ENCODE measurements around the gene PRX. TPM values are rescaled to one million over a fixed set of nuclear protein-coding genes. Genes with fewer than 3 reads are reported as not detected.

The PRX gene
- total and polyA plus RNA-seq, 2 donors from 2014 or later: 4.5 to 12.6 TPM

- peak overlapping the region in 1 of 3 donors; percentile 43 for H3K4me3 ChIP-seq (ENCODE audit: low read length in 3 of 3)
- no peaks in the 10 kb centered on the region for H3K27me3 ChIP-seq (ENCODE audit: control insufficient read depth, insufficient read depth, low read length)
- no peak for FAIRE-seq
- H3K9ac ChIP-seq (ENCODE audit: low read length in 3 of 3): peak overlapping the region in 1 of 3 donors; percentile 46
- no peaks in the 10 kb centered on the region for H3K4me1 ChIP-seq (ENCODE audit: control insufficient read depth in 2 of 3, insufficient read depth in 2 of 3, low read depth in 1 of 3, low read length in 3 of 3)
- H3K36me3 ChIP-seq (ENCODE audit: control insufficient read depth in 2 of 3, insufficient read depth in 3 of 3, low read length in 3 of 3): no peaks in the 10 kb centered on the region
- H3K9me3 ChIP-seq (ENCODE audit: control insufficient read depth in 2 of 3, insufficient read depth in 1 of 3, low read length in 3 of 3): no peaks in the 10 kb centered on the region
- no peak overlapping the region for H3K27ac ChIP-seq (ENCODE audit: low read depth in 2 of 2, low read length in 2 of 2)
- no peak for DNase-seq
- TF ChIP-seq, protein P1, sequence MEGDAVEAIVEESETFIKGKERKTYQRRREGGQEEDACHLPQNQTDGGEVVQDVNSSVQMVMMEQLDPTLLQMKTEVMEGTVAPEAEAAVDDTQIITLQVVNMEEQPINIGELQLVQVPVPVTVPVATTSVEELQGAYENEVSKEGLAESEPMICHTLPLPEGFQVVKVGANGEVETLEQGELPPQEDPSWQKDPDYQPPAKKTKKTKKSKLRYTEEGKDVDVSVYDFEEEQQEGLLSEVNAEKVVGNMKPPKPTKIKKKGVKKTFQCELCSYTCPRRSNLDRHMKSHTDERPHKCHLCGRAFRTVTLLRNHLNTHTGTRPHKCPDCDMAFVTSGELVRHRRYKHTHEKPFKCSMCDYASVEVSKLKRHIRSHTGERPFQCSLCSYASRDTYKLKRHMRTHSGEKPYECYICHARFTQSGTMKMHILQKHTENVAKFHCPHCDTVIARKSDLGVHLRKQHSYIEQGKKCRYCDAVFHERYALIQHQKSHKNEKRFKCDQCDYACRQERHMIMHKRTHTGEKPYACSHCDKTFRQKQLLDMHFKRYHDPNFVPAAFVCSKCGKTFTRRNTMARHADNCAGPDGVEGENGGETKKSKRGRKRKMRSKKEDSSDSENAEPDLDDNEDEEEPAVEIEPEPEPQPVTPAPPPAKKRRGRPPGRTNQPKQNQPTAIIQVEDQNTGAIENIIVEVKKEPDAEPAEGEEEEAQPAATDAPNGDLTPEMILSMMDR (IDR thresholded peaks at IDR 0.05; ENCODE audit: borderline replicate concordance, extremely low read depth, insufficient read depth): no peak
- intact Hi-C loops (cut with DNase I): no loop called here
Measured at GRCh38 chr19:40365010-40365409, 48.2 kb downstream of the PRX start.

DNA sequence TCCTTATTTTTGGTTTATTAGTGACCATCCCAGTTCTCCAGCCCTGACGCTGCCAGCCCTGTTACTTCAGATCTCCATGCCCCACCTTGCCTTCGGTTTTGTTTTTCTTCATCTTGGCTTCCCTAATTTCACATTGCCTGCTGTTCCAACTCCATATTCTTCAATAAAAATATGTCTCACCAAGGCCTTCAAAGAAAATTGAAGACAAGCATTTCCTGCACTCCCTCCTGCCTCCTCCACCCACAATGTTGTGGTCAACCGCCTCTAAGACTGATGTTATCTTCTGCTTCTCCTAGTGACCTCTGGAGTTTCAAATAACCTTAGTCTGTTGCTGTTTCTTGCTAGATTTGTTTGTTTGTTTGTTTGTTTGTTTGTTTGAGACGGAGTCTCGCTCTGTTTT is 50.1 kb downstream of the PRX start:
- Histone ChIP-seq H3K9me3 (ENCODE audit: control insufficient read depth in 2 of 3, insufficient read depth in 1 of 3, low read length in 3 of 3) (no peaks in the 10 kb centered on the region), H3K27me3 (ENCODE audit: control insufficient read depth, insufficient read depth, low read length) (no peaks in the 10 kb centered on the region), H3K4me1 (ENCODE audit: control insufficient read depth in 2 of 3, insufficient read depth in 2 of 3, low read depth in 1 of 3, low read length in 3 of 3) (no peaks in the 10 kb centered on the region), H3K36me3 (ENCODE audit: control insufficient read depth in 2 of 3, insufficient read depth in 3 of 3, low read length in 3 of 3) (peaks cover 0 to 4% (median 0%) of the 10 kb centered on the region in 3 donors), H3K4me3 (ENCODE audit: low read length in 3 of 3) (no peak overlapping the region), H3K27ac (ENCODE audit: low read depth in 2 of 2, low read length in 2 of 2) (no peak overlapping the region), H3K9ac (ENCODE audit: low read length in 3 of 3) (no peak overlapping the region)
- TF ChIP-seq, protein P1 (IDR thresholded peaks at IDR 0.05; ENCODE audit: borderline replicate concordance, extremely low read depth, insufficient read depth): no peak
- DNase-seq: no peak
- intact Hi-C loops (cut with DNase I): no loop called here
- FAIRE-seq: no peak

GRCh38 chr19:40362160-40362559 is 51.0 kb downstream of the PRX start:
- Histone ChIP-seq H3K9ac (ENCODE audit: low read length in 3 of 3) (no peak overlapping the region), H3K27ac (ENCODE audit: low read depth in 2 of 2, low read length in 2 of 2) (no peak overlapping the region), H3K27me3 (ENCODE audit: control insufficient read depth, insufficient read depth, low read length) (no peaks in the 10 kb centered on the region), H3K36me3 (ENCODE audit: control insufficient read depth in 2 of 3, insufficient read depth in 3 of 3, low read length in 3 of 3) (peaks cover 0 to 4% (median 0%) of the 10 kb centered on the region in 3 donors), H3K9me3 (ENCODE audit: control insufficient read depth in 2 of 3, insufficient read depth in 1 of 3, low read length in 3 of 3) (no peaks in the 10 kb centered on the region), H3K4me1 (ENCODE audit: control insufficient read depth in 2 of 3, insufficient read depth in 2 of 3, low read depth in 1 of 3, low read length in 3 of 3) (no peaks in the 10 kb centered on the region), H3K4me3 (ENCODE audit: low read length in 3 of 3) (no peak overlapping the region)
- TF ChIP-seq, protein P1 (IDR thresholded peaks at IDR 0.05; ENCODE audit: borderline replicate concordance, extremely low read depth, insufficient read depth): no peak
- intact Hi-C loops (cut with DNase I): no loop called here
- DNase-seq (no peak), FAIRE-seq (no peak)

- Histone ChIP-seq H3K9me3 (ENCODE audit: control insufficient read depth in 2 of 3, insufficient read depth in 1 of 3, low read length in 3 of 3) (no peaks in the 10 kb centered on the region), H3K4me1 (ENCODE audit: control insufficient read depth in 2 of 3, insufficient read depth in 2 of 3, low read depth in 1 of 3, low read length in 3 of 3) (no peaks in the 10 kb centered on the region), H3K27ac (ENCODE audit: low read depth in 2 of 2, low read length in 2 of 2) (no peak overlapping the region), H3K36me3 (ENCODE audit: control insufficient read depth in 2 of 3, insufficient read depth in 3 of 3, low read length in 3 of 3) (peaks cover 0 to 4% (median 0%) of the 10 kb centered on the region in 3 donors), H3K4me3 (ENCODE audit: low read length in 3 of 3) (no peak overlapping the region), H3K27me3 (ENCODE audit: control insufficient read depth, insufficient read depth, low read length) (no peaks in the 10 kb centered on the region), H3K9ac (ENCODE audit: low read length in 3 of 3) (no peak overlapping the region)
- no peak for FAIRE-seq
- DNase-seq: no peak
- TF ChIP-seq, protein P1 (IDR thresholded peaks at IDR 0.05; ENCODE audit: borderline replicate concordance, extremely low read depth, insufficient read depth): no peak
- intact Hi-C loops (cut with DNase I): no loop called here
Measured at GRCh38 chr19:40360708-40361241, 52.4 kb downstream of the PRX start.
